HUES48 (cell line): ENCODE measurements around the gene SETD1B.

Experiments
- H3K27ac ChIP-seq: one replicate; pipeline ENCODE4 v1.7.0; 2013; ENCODE audit warnings: low read depth, low read length, inconsistent platforms
- H3K27me3 ChIP-seq: 2 replicates; pipeline ENCODE4 v1.6.1; 2013; ENCODE audit warnings: mild to moderate bottlenecking, low read length; ENCODE audit not compliant: control insufficient read depth, insufficient read depth
- H3K36me3 ChIP-seq: 2 replicates; pipeline ENCODE4 v1.6.1; 2013; ENCODE audit warnings: low read length; ENCODE audit not compliant: control insufficient read depth, insufficient read depth
- H3K4me1 ChIP-seq: 2 replicates; pipeline ENCODE4 v1.6.1; 2013; ENCODE audit warnings: mild to moderate bottlenecking, low read length; ENCODE audit not compliant: control insufficient read depth, insufficient read depth
- H3K4me3 ChIP-seq: 2 replicates; pipeline ENCODE4 v1.5.1; 2013; ENCODE audit warnings: mild to moderate bottlenecking, low read depth, low read length
- H3K9ac ChIP-seq: 2 replicates; pipeline ENCODE4 v1.6.1; 2013; ENCODE audit warnings: mild to moderate bottlenecking, low read depth, low read length, moderate library complexity
- H3K9me3 ChIP-seq: 2 replicates; pipeline ENCODE4 v1.6.1; 2013; ENCODE audit warnings: low read length; ENCODE audit not compliant: control insufficient read depth, insufficient read depth

Gene SETD1B

DNA sequence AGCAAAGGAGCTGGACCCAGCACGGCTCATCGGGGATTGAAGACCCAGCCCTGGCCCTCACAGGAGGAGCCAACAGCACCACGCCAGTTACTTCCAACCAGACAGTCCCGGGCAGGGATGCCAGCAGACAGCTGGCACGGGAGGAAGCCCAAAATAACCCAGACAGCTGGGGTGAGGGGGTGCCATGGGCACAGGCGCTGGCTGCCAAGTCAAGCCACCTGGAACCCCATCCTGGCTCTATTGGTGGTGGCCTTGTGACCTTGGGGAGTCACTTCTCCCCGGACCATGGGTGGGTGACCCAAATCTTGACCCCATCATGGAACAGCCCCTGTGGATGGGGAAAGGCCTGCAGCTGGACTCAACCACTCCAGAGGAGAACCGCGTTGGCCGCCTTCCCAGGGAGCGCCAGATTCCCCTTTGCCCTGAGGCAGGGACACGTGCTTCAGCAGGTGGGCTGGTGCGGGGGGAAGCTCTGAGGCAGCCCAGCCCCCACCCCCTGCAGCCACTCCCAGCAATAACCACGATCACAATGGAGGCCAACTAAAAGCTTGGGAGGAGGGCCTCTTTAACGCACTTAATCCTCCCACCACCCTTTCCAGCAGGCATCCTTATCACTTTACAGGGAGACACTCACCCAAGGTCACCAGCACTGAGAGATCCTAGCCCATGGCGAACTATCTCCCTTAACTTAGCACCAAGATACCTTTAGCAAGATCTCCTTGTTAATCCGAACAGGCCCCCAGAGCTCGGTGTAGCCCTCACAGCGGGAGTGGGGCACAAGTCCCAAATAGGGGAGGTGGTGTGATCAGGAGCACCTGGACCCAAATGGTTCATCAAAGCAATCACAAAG, 5.6 kb upstream of the SETD1B start:
- Histone ChIP-seq H3K4me3 (peak overlapping the region; percentile 47), H3K9me3 (no peaks in the 10 kb centered on the region), H3K36me3 (peaks cover 24% of the 10 kb centered on the region), H3K4me1 (peaks cover 35% of the 10 kb centered on the region), H3K9ac (no peak overlapping the region; the same call in 1 of the 2 replicates), H3K27me3 (no peaks in the 10 kb centered on the region), H3K27ac (peak overlapping the region; percentile 100)

DNA sequence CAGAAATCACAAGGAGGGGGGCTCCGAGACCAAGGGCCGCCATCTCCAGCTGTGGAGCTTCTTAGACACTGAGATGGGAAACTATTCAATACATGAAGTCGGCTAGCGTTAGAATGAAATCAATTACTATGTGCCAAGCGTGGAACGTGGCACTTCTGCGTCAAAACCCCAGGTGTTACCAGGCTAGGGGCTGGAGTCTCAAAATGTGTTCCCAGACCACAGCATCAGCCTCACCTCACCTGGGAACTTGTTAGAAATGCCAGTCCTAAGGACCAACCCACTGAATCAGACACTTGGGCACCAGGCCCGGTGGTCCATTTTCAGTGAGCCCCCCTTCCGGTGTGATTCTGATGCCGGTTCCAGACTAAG, 5.0 kb upstream of the SETD1B start:
- H3K4me3 ChIP-seq, result peak overlapping the region; percentile 47
- H3K9me3 ChIP-seq, result no peaks in the 10 kb centered on the region
- peaks cover 24% of the 10 kb centered on the region for H3K36me3 ChIP-seq
- no peaks in the 10 kb centered on the region for H3K27me3 ChIP-seq
- H3K9ac ChIP-seq, result no peak overlapping the region; the same call in 1 of the 2 replicates
- peak overlapping the region; percentile 100 for H3K27ac ChIP-seq
- peaks cover 35% of the 10 kb centered on the region for H3K4me1 ChIP-seq

DNA sequence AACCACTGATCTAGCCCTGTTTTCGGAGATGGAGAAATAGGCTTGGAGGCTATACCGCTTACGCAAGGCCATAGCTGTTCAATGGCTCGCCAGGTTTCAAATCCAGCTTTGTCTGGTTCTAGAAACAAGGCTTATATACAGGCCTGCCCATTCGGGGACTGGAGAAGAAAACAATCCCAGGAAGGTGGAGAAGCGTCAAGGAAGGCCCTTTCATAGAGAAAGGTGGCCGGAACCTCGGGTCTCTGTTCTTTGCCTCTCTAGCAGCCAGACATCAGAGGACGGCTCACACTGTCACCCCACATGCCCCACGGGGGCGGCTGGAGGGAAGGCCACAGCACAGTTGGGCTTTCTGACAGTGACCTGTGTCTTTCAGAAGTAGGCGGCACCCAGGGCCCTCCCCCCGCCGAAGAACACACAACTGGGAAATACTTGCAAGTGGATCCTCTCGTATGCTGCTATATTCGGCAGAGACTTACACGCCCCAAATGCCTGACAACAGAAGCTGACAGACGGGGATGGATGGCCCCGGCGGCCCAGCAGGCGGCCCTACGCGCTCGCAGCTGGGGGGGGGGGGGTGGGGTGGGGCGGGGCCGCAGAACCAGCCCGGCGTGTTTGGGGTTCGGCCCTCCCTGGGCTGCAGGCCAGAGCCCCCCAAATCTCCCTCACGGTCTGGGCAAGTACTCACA, 4.5 kb upstream of the SETD1B start:
- H3K4me3 ChIP-seq, result peak overlapping the region; percentile 86
- peak overlapping the region; percentile 100 for H3K27ac ChIP-seq
- H3K4me1 ChIP-seq, result peaks cover 34% of the 10 kb centered on the region
- H3K9ac ChIP-seq, result peak overlapping the region; percentile 74
- no peaks in the 10 kb centered on the region for H3K27me3 ChIP-seq
- no peaks in the 10 kb centered on the region for H3K9me3 ChIP-seq
- peaks cover 24% of the 10 kb centered on the region for H3K36me3 ChIP-seq

GRCh38 chr12:121799842-121800693, 3.7 kb upstream of the SETD1B start:
- Histone ChIP-seq H3K4me3 (peak overlapping the region; percentile 86), H3K9me3 (no peaks in the 10 kb centered on the region), H3K9ac (peak overlapping the region; percentile 98), H3K36me3 (peaks cover 24% of the 10 kb centered on the region), H3K27ac (peak overlapping the region; percentile 100), H3K4me1 (peaks cover 28% of the 10 kb centered on the region), H3K27me3 (no peaks in the 10 kb centered on the region)

GRCh38 chr12:121800694-121801594, 2.9 kb upstream of the SETD1B start:
- H3K36me3 ChIP-seq, result peaks cover 22% of the 10 kb centered on the region
- peak overlapping the region; percentile 100 for H3K27ac ChIP-seq
- H3K27me3 ChIP-seq, result no peaks in the 10 kb centered on the region
- H3K9ac ChIP-seq, result peak overlapping the region; percentile 98
- H3K4me1 ChIP-seq, result peaks cover 29% of the 10 kb centered on the region
- no peaks in the 10 kb centered on the region for H3K9me3 ChIP-seq
- peak overlapping the region; percentile 86 for H3K4me3 ChIP-seq

- Histone ChIP-seq H3K4me1 (peaks cover 37% of the 10 kb centered on the region), H3K4me3 (peak overlapping the region; percentile 86), H3K27ac (peak overlapping the region; percentile 100), H3K27me3 (no peaks in the 10 kb centered on the region), H3K36me3 (peaks cover 18% of the 10 kb centered on the region), H3K9ac (peak overlapping the region; percentile 98), H3K9me3 (no peaks in the 10 kb centered on the region)
Observed at GRCh38 chr12:121801595-121802484, 2.0 kb upstream of the SETD1B start.

GRCh38 chr12:121802485-121802842, 1.3 kb upstream of the SETD1B start:
- Histone ChIP-seq H3K4me1 (peaks cover 37% of the 10 kb centered on the region), H3K4me3 (peak overlapping the region; percentile 86), H3K27ac (peak overlapping the region; percentile 100), H3K9ac (peak overlapping the region; percentile 98), H3K36me3 (peaks cover 24% of the 10 kb centered on the region), H3K9me3 (no peaks in the 10 kb centered on the region), H3K27me3 (no peaks in the 10 kb centered on the region)

GRCh38 chr12:121802843-121803698, 738 bp upstream of the SETD1B start:
- Histone ChIP-seq H3K27ac (peak overlapping the region; percentile 100), H3K4me1 (peaks cover 31% of the 10 kb centered on the region), H3K9ac (peak overlapping the region; percentile 98), H3K27me3 (no peaks in the 10 kb centered on the region), H3K4me3 (peak overlapping the region; percentile 86), H3K36me3 (peaks cover 26% of the 10 kb centered on the region), H3K9me3 (no peaks in the 10 kb centered on the region)
